IMR-90 (cell line): Measurements from ENCODE around the gene FBXW11. TPM values are rescaled to one million over a fixed set of nuclear protein-coding genes. Genes with fewer than 3 reads are reported as not detected.
A peak's percentile ranks its signal among the peaks of the same experiment; 100 is the strongest.

Experiments used
- ATAC-seq: fragments of 200-7000 bp; cut with Tn5 transposase; 2 replicates; pipeline ENCODE4 v1.9.1; 2020; ENCODE audit warnings: low read depth, mild to moderate bottlenecking, moderate library complexity
- BruUV-seq: library from RNA; stranded (reverse); fragments of 400-500 nt; replicated peaks from 2 replicates; lab custom pipeline; 2021; lab: Mats Ljungman, UMichigan
- CTCF ChIA-PET: fragments of 300-600 bp; formaldehyde crosslinking; extraction: SDS; loops from one replicate; lab custom pipeline; 2021; ENCODE audit warnings: antibody characterized with exemption; lab: Yijun Ruan, JAX
- POLR2A ChIA-PET: fragments of 300-600 bp; sonication (Branson Sonifier 250); formaldehyde crosslinking; loops from one replicate; lab custom pipeline; 2022; ENCODE audit warnings: antibody characterized with exemption; ENCODE audit not compliant: unreplicated experiment; lab: Charles Lee
- DNase-seq: peaks from one replicate; pipeline ENCODE4 v3.0.0; 2013
- H2AFZ ChIP-seq: replicated peaks from 2 replicates; pipeline ENCODE3; 2013; ENCODE audit warnings: low read length, mild to moderate bottlenecking; ENCODE audit not compliant: poor library complexity
- H2AK5ac ChIP-seq: 2 replicates; pipeline ENCODE4 v1.6.1; 2013; ENCODE audit warnings: low read depth, low read length, inconsistent platforms
- H2AK9ac ChIP-seq: replicated peaks from 2 replicates; pipeline ENCODE3; 2013; ENCODE audit warnings: mild to moderate bottlenecking, low read depth, low read length, moderate library complexity; ENCODE audit not compliant: poor library complexity
- H2BK120ac ChIP-seq: 2 replicates; pipeline ENCODE4 v1.6.1; 2013; ENCODE audit warnings: low read depth, low read length, inconsistent platforms
- H2BK15ac ChIP-seq: 3 replicates; pipeline ENCODE4 v1.6.1; 2013; ENCODE audit warnings: low read depth, low read length, inconsistent platforms
- H2BK20ac ChIP-seq: 2 replicates; pipeline ENCODE4 v1.6.1; 2013; ENCODE audit warnings: low read depth, mild to moderate bottlenecking, inconsistent platforms, low read length, moderate library complexity
- H2BK5ac ChIP-seq: 2 replicates; pipeline ENCODE4 v1.6.1; 2013; ENCODE audit warnings: mild to moderate bottlenecking, low read depth, low read length, inconsistent platforms; ENCODE audit not compliant: poor library complexity, severe bottlenecking
- H3K14ac ChIP-seq: replicated peaks from 2 replicates; pipeline ENCODE4 v1.6.1; 2013; ENCODE audit warnings: low read depth, low read length, inconsistent platforms
- H3K18ac ChIP-seq: 2 replicates; pipeline ENCODE4 v1.6.1; 2013; ENCODE audit warnings: low read depth, low read length, control low read depth
- H3K23ac ChIP-seq: 2 replicates; pipeline ENCODE4 v1.6.1; 2013; ENCODE audit warnings: low read depth, low read length, inconsistent platforms
- H3K27ac ChIP-seq: 2 replicates; pipeline ENCODE4 v1.5.1; 2013; ENCODE audit warnings: mild to moderate bottlenecking, control low read depth, low read length; ENCODE audit not compliant: insufficient read depth
- H3K27me3 ChIP-seq: 2 replicates; pipeline ENCODE4 v1.6.1; 2013; ENCODE audit warnings: low read length; ENCODE audit not compliant: control insufficient read depth, insufficient read depth
- H3K36me3 ChIP-seq: 2 replicates; pipeline ENCODE4 v1.6.1; 2013; ENCODE audit warnings: low read length, mixed read lengths; ENCODE audit not compliant: control insufficient read depth, insufficient read depth
- H3K4ac ChIP-seq: 2 replicates; pipeline ENCODE4 v1.6.1; 2013; ENCODE audit warnings: low read depth, low read length, inconsistent platforms
- H3K4me1 ChIP-seq: 2 replicates; pipeline ENCODE4 v1.6.1; 2013; ENCODE audit warnings: low read length, mixed read lengths; ENCODE audit not compliant: control insufficient read depth, insufficient read depth
- H3K4me2 ChIP-seq: 2 replicates; pipeline ENCODE4 v1.6.1; 2013; ENCODE audit warnings: low read depth, mild to moderate bottlenecking, control low read depth, low read length, moderate library complexity
- H3K4me3 ChIP-seq: 2 replicates; pipeline ENCODE4 v1.5.1; 2013; ENCODE audit warnings: low read depth, mild to moderate bottlenecking, control low read depth, low read length, moderate library complexity; ENCODE audit not compliant: insufficient read depth
- H3K56ac ChIP-seq: 2 replicates; pipeline ENCODE4 v1.6.1; 2013; ENCODE audit warnings: low read length, inconsistent platforms; ENCODE audit not compliant: insufficient read depth; ENCODE audit errors: extremely low read depth
- H3K79me1 ChIP-seq, 2 experiments: 2 replicates each; pipeline ENCODE4 v1.6.1; 2013; ENCODE audit warnings: low read length in 2 of 2, inconsistent platforms in 1 of 2, low read depth in 1 of 2
- H3K9ac ChIP-seq: 2 replicates; pipeline ENCODE4 v1.6.1; 2013; ENCODE audit warnings: low read depth, low read length, control low read depth
- H3K9me1 ChIP-seq: 2 replicates; pipeline ENCODE4 v1.6.1; 2013; ENCODE audit warnings: low read length, inconsistent platforms; ENCODE audit not compliant: insufficient read depth
- H3K9me3 ChIP-seq: 2 replicates; pipeline ENCODE4 v1.6.1; 2013; ENCODE audit warnings: low read length; ENCODE audit not compliant: control insufficient read depth, insufficient read depth
- H4K20me1 ChIP-seq: 2 replicates; pipeline ENCODE4 v1.6.1; 2013; ENCODE audit warnings: low read length, inconsistent platforms; ENCODE audit not compliant: insufficient read depth
- H4K5ac ChIP-seq: 2 replicates; pipeline ENCODE4 v1.6.1; 2013; ENCODE audit warnings: mild to moderate bottlenecking, low read depth, low read length, control low read depth
- H4K8ac ChIP-seq, 2 experiments: 2 replicates each; pipeline ENCODE4 v1.6.1; 2013; ENCODE audit warnings: low read depth in 2 of 2, low read length in 2 of 2, control low read depth in 1 of 2, inconsistent platforms in 1 of 2
- H4K91ac ChIP-seq: 2 replicates; pipeline ENCODE4 v1.6.1; 2013; ENCODE audit warnings: low read depth, low read length, inconsistent platforms; ENCODE audit not compliant: insufficient read depth
- BHLHE40 ChIP-seq: fragments of 150-350 bp; IDR thresholded peaks from 2 replicates; pipeline ENCODE4 v1.6.1; 2016; ENCODE audit warnings: mild to moderate bottlenecking, low read depth, low read length
- CEBPB ChIP-seq: IDR thresholded peaks from 2 replicates; pipeline ENCODE4 v1.6.1; 2012; ENCODE audit warnings: low read depth, low read length, improper control_type of control experiment
- CHD1 ChIP-seq: IDR thresholded peaks from 2 replicates; pipeline ENCODE4 v1.6.1; 2012; ENCODE audit warnings: low read depth, low read length, improper control_type of control experiment
- FOS ChIP-seq: fragments of 150-350 bp; IDR thresholded peaks from 2 replicates; pipeline ENCODE4 v1.6.1; 2016; ENCODE audit warnings: low read depth, low read length
- MAFK ChIP-seq: IDR thresholded peaks from 2 replicates; pipeline ENCODE4 v1.6.1; 2012; ENCODE audit warnings: low read depth, low read length, improper control_type of control experiment
- MAZ ChIP-seq: IDR thresholded peaks from 2 replicates; pipeline ENCODE4 v1.6.1; 2012; ENCODE audit warnings: low read depth, mild to moderate bottlenecking, low read length, improper control_type of control experiment, moderate library complexity, borderline replicate concordance
- MXI1 ChIP-seq: IDR thresholded peaks from 2 replicates; pipeline ENCODE4 v1.6.1; 2012; ENCODE audit warnings: low read depth, mild to moderate bottlenecking, low read length, moderate library complexity, borderline replicate concordance
- NFE2L2 ChIP-seq: fragments of 150-350 bp; IDR thresholded peaks from 2 replicates; pipeline ENCODE4 v1.6.1; 2016; ENCODE audit warnings: low read depth, mild to moderate bottlenecking, low read length
- POLR2A ChIP-seq: IDR thresholded peaks from 2 replicates; pipeline ENCODE4 v1.6.1; 2012; ENCODE audit warnings: mild to moderate bottlenecking, low read depth, low read length
- RAD21 ChIP-seq: IDR thresholded peaks from 2 replicates; pipeline ENCODE4 v1.6.1; 2012; ENCODE audit warnings: low read length, improper control_type of control experiment
- RCOR1 ChIP-seq: IDR thresholded peaks from 2 replicates; pipeline ENCODE4 v1.6.1; 2012; ENCODE audit warnings: mild to moderate bottlenecking, low read length, improper control_type of control experiment; ENCODE audit not compliant: insufficient replicate concordance
- RFX5 ChIP-seq: IDR thresholded peaks from 2 replicates; pipeline ENCODE4 v1.8.0; 2012; ENCODE audit warnings: low read depth, mild to moderate bottlenecking, low read length, moderate library complexity
- SMC3 ChIP-seq: fragments of 150-350 bp; IDR thresholded peaks from 2 replicates; pipeline ENCODE4 v1.6.1; 2016; ENCODE audit warnings: low read depth, mild to moderate bottlenecking, antibody characterized with exemption, low read length, moderate library complexity
- WGBS, 2 experiments: methylation state at CpG; one replicate each; pipeline versions ENCODE4 v1.1.5 to v1.1.7; 2013; ENCODE audit warnings: missing lambda C conversion rate in 2 of 2; ENCODE audit not compliant: insufficient read length in 1 of 2; ENCODE audit errors: extremely low coverage in 2 of 2; 5-methylcytosine and 5-hydroxymethylcytosine counted together
- dilution Hi-C: fragments of 300-500 bp; cut with HindIII; formaldehyde crosslinking; loops from one replicate; pipeline ENCODE4 v1.14.3; 2018; ENCODE audit warnings: low sequenced_read_pairs; ENCODE audit not compliant: unreplicated experiment
- in situ Hi-C: fragments of 300-500 bp; cut with MboI; formaldehyde crosslinking; loops from 3 replicates; pipeline ENCODE4 v1.14.3; 2019; ENCODE audit warnings: low sequenced_read_pairs, inconsistent platforms, mixed read lengths
- intact Hi-C: fragments of 100-400 bp; cut with micrococcal nuclease; formaldehyde crosslinking; loops from 2 replicates; pipeline ENCODE4 v1.10.0; 2022
- polyA plus RNA-seq, 3 experiments: library from polyadenylated mRNA; depleted of rRNA; stranded (reverse); fragments of >200 nt; gene quantifications; 2 replicates each; pipeline ENCODE4 v1.2.3, GENCODE V29; 2012; ENCODE audit warnings: low replicate concordance in 1 of 3
- total RNA-seq: library from RNA; depleted of rRNA; stranded (reverse); fragments of >200 nt; gene quantifications from 2 replicates; pipeline ENCODE4 v1.2.3, GENCODE V29; 2012
- TF ChIP-seq, protein P1 (sequence below): fragments of 150-350 bp; IDR thresholded peaks from 2 replicates; pipeline ENCODE4 v1.6.1; 2017; ENCODE audit warnings: mild to moderate bottlenecking, antibody characterized with exemption, low read length, low read depth
- TF ChIP-seq, protein P2 (sequence below): fragments of 150-350 bp; IDR thresholded peaks from 2 replicates; pipeline ENCODE4 v1.6.1; 2016; ENCODE audit warnings: low read depth, mild to moderate bottlenecking, low read length, moderate library complexity, borderline replicate concordance
- TF ChIP-seq, protein P3 (sequence below): conservative IDR thresholded peaks from 2 replicates; pipeline ENCODE4 v1.5.1; 2012; ENCODE audit warnings: mild to moderate bottlenecking, low read depth, low read length, improper control_type of control experiment

FBXW11 gene
- total and polyA plus RNA-seq, 2 of the 4 experiments (the other 2 are of a cell fraction): 34.3 to 97.1 TPM

DNA sequence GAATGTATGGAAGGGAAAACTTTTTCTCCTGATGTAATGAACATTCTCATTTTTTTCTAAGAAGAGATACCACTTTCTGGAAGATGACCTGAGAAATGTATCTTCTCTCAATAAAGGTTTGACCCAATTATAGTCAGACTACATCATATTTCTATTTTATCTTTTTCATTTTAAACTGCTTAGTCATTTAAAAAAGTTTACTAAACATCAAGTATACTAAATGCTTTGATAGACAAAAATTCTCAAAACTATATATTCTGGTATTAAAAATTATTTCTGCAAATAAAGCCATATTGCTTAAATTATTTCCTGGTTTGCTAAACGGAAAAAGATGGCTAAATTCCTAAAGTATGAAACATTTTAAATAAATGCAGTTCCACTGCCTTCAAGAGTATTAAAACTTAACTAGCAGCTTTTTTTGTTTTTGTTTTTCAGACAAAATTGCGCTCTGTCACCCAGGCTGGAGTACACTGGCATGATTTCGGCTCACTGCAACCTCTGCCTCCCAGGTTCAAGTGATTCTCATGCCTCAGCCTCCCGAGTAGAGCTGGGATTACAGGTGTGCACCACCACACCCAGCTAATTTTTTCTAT, 37.1 kb downstream of the FBXW11 start:
- Histone ChIP-seq H2BK20ac (no peak overlapping the region), H2BK120ac (no peak overlapping the region), H3K18ac (no peak overlapping the region), H2BK15ac (no peak overlapping the region), H3K79me1 (peaks cover 31 to 74% of the 10 kb centered on the region in 2 experiments), H3K4me3 (no peak overlapping the region), H4K5ac (no peak overlapping the region), H2AFZ (no peak overlapping the region), H3K9me3 (no peaks in the 10 kb centered on the region), H3K23ac (no peak overlapping the region), H4K8ac (no peak overlapping the region), H3K14ac (no peak overlapping the region), H2AK9ac (no peak overlapping the region), H4K20me1 (peaks cover 74% of the 10 kb centered on the region), H3K4me2 (no peak overlapping the region), H2BK5ac (no peak overlapping the region), H3K4me1 (peaks cover 6% of the 10 kb centered on the region), H4K91ac (no peak overlapping the region), H3K9ac (no peak overlapping the region), H3K4ac (no peak overlapping the region), H3K9me1 (peaks cover 13% of the 10 kb centered on the region; the same call in 1 of the 2 replicates), H3K56ac (no peak overlapping the region), H3K27ac (no peak overlapping the region), H3K27me3 (no peaks in the 10 kb centered on the region), H2AK5ac (no peak overlapping the region), H3K36me3 (no peaks in the 10 kb centered on the region)
- 100% methylated on average over 1 of the region's 4 CpGs; no CpG with 5 or more reads in 1 of the 2 experiments for WGBS, 2 experiments
- in situ Hi-C loops: no loop called here
- DNase-seq (no peak), ATAC-seq (no peak)
- POLR2A ChIA-PET: no interaction called here
- CTCF ChIA-PET: no interaction called here
- no peak for TF ChIP-seq BHLHE40
- TF ChIP-seq FOS: no peak
- peak; percentile 36 for TF ChIP-seq MAFK
- TF ChIP-seq NFE2L2: 0 out of 2 replicates have a peak, but pooled peaks have one; percentile 4
- TF ChIP-seq CHD1: no peak
- no peak for TF ChIP-seq RCOR1
- TF ChIP-seq, protein P1, sequence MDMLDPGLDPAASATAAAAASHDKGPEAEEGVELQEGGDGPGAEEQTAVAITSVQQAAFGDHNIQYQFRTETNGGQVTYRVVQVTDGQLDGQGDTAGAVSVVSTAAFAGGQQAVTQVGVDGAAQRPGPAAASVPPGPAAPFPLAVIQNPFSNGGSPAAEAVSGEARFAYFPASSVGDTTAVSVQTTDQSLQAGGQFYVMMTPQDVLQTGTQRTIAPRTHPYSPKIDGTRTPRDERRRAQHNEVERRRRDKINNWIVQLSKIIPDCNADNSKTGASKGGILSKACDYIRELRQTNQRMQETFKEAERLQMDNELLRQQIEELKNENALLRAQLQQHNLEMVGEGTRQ: no peak
- TF ChIP-seq, protein P2, sequence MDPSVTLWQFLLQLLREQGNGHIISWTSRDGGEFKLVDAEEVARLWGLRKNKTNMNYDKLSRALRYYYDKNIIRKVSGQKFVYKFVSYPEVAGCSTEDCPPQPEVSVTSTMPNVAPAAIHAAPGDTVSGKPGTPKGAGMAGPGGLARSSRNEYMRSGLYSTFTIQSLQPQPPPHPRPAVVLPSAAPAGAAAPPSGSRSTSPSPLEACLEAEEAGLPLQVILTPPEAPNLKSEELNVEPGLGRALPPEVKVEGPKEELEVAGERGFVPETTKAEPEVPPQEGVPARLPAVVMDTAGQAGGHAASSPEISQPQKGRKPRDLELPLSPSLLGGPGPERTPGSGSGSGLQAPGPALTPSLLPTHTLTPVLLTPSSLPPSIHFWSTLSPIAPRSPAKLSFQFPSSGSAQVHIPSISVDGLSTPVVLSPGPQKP: no peak
- no peak for TF ChIP-seq MXI1
- TF ChIP-seq RAD21: no peak
- no peak for TF ChIP-seq RFX5
- TF ChIP-seq POLR2A: no peak
- TF ChIP-seq CEBPB: no peak
- TF ChIP-seq, protein P3, sequence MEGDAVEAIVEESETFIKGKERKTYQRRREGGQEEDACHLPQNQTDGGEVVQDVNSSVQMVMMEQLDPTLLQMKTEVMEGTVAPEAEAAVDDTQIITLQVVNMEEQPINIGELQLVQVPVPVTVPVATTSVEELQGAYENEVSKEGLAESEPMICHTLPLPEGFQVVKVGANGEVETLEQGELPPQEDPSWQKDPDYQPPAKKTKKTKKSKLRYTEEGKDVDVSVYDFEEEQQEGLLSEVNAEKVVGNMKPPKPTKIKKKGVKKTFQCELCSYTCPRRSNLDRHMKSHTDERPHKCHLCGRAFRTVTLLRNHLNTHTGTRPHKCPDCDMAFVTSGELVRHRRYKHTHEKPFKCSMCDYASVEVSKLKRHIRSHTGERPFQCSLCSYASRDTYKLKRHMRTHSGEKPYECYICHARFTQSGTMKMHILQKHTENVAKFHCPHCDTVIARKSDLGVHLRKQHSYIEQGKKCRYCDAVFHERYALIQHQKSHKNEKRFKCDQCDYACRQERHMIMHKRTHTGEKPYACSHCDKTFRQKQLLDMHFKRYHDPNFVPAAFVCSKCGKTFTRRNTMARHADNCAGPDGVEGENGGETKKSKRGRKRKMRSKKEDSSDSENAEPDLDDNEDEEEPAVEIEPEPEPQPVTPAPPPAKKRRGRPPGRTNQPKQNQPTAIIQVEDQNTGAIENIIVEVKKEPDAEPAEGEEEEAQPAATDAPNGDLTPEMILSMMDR: no peak
- no peak for TF ChIP-seq SMC3
- TF ChIP-seq MAZ: no peak
- intact Hi-C loops: no loop called here
- BruUV-seq: no TSS peak
- dilution Hi-C loops: no loop called here
